ENCODE results near the gene EPB41L5.
"Not testable (repeated sequence)": the region's sequence is repeated elsewhere in the genome, so short reads cannot be mapped to it uniquely, and the experiment has no call there.

EPB41L5 gene

DNA sequence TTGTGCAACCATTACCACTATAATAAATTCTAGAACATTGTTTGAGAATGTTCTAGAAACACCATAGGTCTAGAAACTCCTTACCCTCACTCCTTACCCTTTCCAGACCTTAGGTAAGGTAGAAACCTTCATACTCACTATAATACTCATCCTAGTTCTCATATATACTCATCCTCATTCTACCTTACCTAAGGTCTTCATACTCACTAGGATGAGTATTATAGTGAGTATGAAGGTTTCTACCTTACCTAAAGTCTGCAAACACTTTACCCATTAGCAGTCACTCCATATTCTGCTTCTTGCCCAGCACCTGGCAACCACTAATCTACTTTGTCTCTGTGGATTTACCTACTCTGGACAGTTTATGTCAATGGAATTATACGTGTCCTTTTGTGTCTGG lies 135.4 kb downstream of the EPB41L5 start:
- TF ChIP-seq CTCF (IDR thresholded peaks at IDR 0.05; ENCODE audit: low read depth, low read length) = no peak
- no peak overlapping the region for H3K4me3 ChIP-seq (ENCODE audit: low read depth, low read length)

GRCh38 chr2:120148669-120149068 lies 135.8 kb downstream of the EPB41L5 start:
- TF ChIP-seq CTCF (IDR thresholded peaks at IDR 0.05; ENCODE audit: low read depth, low read length) = no peak
- H3K4me3 ChIP-seq (ENCODE audit: low read depth, low read length) = no peak overlapping the region

GRCh38 chr2:120149406-120149805 lies 136.5 kb downstream of the EPB41L5 start:
- TF ChIP-seq CTCF (IDR thresholded peaks at IDR 0.05; ENCODE audit: low read depth, low read length) = no peak
- H3K4me3 ChIP-seq (ENCODE audit: low read depth, low read length) = no peak overlapping the region

GRCh38 chr2:120150040-120150482 lies 137.2 kb downstream of the EPB41L5 start:
- TF ChIP-seq CTCF (IDR thresholded peaks at IDR 0.05; ENCODE audit: low read depth, low read length) = no peak

GRCh38 chr2:120155308-120155707 lies 142.4 kb downstream of the EPB41L5 start:
- no peak overlapping the region for H3K4me3 ChIP-seq (ENCODE audit: low read depth, low read length)
- TF ChIP-seq CTCF (IDR thresholded peaks at IDR 0.05; ENCODE audit: low read depth, low read length) = no peak

More at GRCh38 chr2:120150040-120150482, 137.2 kb downstream of the EPB41L5 start:
- no peak overlapping the region for H3K4me3 ChIP-seq (ENCODE audit: low read depth, low read length)

DNA sequence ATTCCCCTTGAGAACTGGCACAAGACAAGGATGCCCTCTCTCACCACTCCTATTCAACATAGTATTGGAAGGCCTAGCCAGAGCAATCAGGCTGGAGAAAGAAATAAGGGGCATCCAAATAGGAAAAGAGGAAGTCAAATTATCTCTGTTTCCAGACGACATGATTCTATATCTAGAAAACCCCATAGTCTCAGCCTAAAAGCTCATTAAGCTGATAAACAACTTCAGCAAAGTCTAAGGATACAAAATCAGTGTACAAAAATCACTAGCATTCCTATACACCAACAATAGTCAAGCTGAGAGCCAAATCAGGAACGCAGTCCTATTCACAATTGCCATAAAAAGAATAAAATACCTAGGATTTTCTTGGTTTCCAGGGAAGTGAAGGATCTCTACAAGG lies 145.8 kb downstream of the EPB41L5 start:
- H3K4me3 ChIP-seq (ENCODE audit: low read depth, low read length) = not testable (repeated sequence)

- H3K4me3 ChIP-seq (ENCODE audit: low read depth, low read length) = no peak overlapping the region
- TF ChIP-seq CTCF (IDR thresholded peaks at IDR 0.05; ENCODE audit: low read depth, low read length) = no peak
Measured at GRCh38 chr2:120161190-120161589, 148.3 kb downstream of the EPB41L5 start.

GRCh38 chr2:120162716-120163115 lies 149.8 kb downstream of the EPB41L5 start:
- H3K4me3 ChIP-seq (ENCODE audit: low read depth, low read length) = no peak overlapping the region
- no peak for TF ChIP-seq CTCF (IDR thresholded peaks at IDR 0.05; ENCODE audit: low read depth, low read length)

All from WI38 (cell line).